OCI-LY7 (cell line): ENCODE data around the gene KCNH1. TPM values are rescaled to one million over a fixed set of nuclear protein-coding genes. Genes with fewer than 3 reads are reported as not detected.

Experiments used
- BruUV-seq: library from RNA; stranded (reverse); fragments of 400-500 nt; replicated peaks from 2 replicates; lab custom pipeline; 2021; lab: Mats Ljungman, UMichigan
- CTCF ChIA-PET: fragments of 300-600 bp; sonication (Branson Sonifier 250); formaldehyde crosslinking; loops from one replicate; lab custom pipeline; 2022; ENCODE audit warnings: antibody characterized with exemption; ENCODE audit not compliant: unreplicated experiment; lab: Charles Lee
- POLR2A ChIA-PET: fragments of 300-600 bp; sonication (Branson Sonifier 250); formaldehyde crosslinking; loops from one replicate; lab custom pipeline; 2022; ENCODE audit warnings: antibody characterized with exemption; lab: Charles Lee
- DNase-seq: peaks from one replicate; pipeline ENCODE4 v3.0.0-alpha.2; 2015; ENCODE audit warnings: low spot score
- H2AFZ ChIP-seq: fragments of 200-600 bp; sonication (generic), shearing (Covaris generic); 2 replicates; pipeline ENCODE4 v1.6.1; 2014; ENCODE audit warnings: mild to moderate bottlenecking, antibody characterized with exemption, low read length, moderate library complexity
- H3K27ac ChIP-seq: fragments of 200-600 bp; sonication (generic); 2 replicates; pipeline ENCODE4 v1.5.1; 2014; ENCODE audit warnings: mixed run types, low read depth, mild to moderate bottlenecking, moderate library complexity, low read length, inconsistent platforms; ENCODE audit not compliant: poor library complexity, severe bottlenecking
- H3K36me3 ChIP-seq: fragments of 200-600 bp; sonication (generic); 2 replicates; pipeline ENCODE4 v1.6.1; 2014; ENCODE audit warnings: mild to moderate bottlenecking, antibody characterized with exemption, low read length, moderate library complexity, mixed read lengths; ENCODE audit not compliant: insufficient read depth
- H3K4me1 ChIP-seq: fragments of 200-600 bp; sonication (generic); 2 replicates; pipeline ENCODE4 v1.5.1; 2014; ENCODE audit warnings: mild to moderate bottlenecking, low read length; ENCODE audit not compliant: insufficient read depth, poor library complexity, severe bottlenecking
- H3K4me2 ChIP-seq: fragments of 200-600 bp; sonication (generic); 2 replicates; pipeline ENCODE4 v1.6.1; 2014; ENCODE audit warnings: mild to moderate bottlenecking, low read length
- H3K4me3 ChIP-seq: fragments of 200-600 bp; sonication (generic); 2 replicates; pipeline ENCODE4 v1.5.1; 2014; ENCODE audit warnings: mild to moderate bottlenecking, low read depth, low read length; ENCODE audit not compliant: poor library complexity, severe bottlenecking
- H3K79me2 ChIP-seq: fragments of 200-600 bp; sonication (generic); 2 replicates; pipeline ENCODE4 v1.6.1; 2016; ENCODE audit warnings: low read depth, mild to moderate bottlenecking, low read length, moderate library complexity, mixed read lengths; ENCODE audit not compliant: insufficient read depth
- H3K9me2 ChIP-seq: fragments of 200-600 bp; sonication (generic); 2 replicates; pipeline ENCODE4 v1.6.1; 2016; ENCODE audit warnings: mild to moderate bottlenecking, low read length, mixed read lengths; ENCODE audit not compliant: insufficient read depth
- H3K9me3 ChIP-seq: fragments of 200-600 bp; sonication (generic); 2 replicates; pipeline ENCODE4 v1.6.1; 2014; ENCODE audit warnings: mild to moderate bottlenecking, mixed run types, low read length, mixed read lengths
- H4K20me1 ChIP-seq: fragments of 200-600 bp; sonication (generic); 2 replicates; pipeline ENCODE4 v1.6.1; 2014; ENCODE audit warnings: mild to moderate bottlenecking, antibody characterized with exemption, low read length, moderate library complexity, mixed read lengths; ENCODE audit not compliant: insufficient read depth
- EZH2phosphoT487 ChIP-seq: fragments of 200-600 bp; sonication (generic); IDR thresholded peaks from 2 replicates; pipeline ENCODE4 v1.6.1; 2018; ENCODE audit warnings: low read depth, borderline replicate concordance, mild to moderate bottlenecking, mixed run types, antibody characterized with exemption, low read length, moderate library complexity, mixed read lengths
- intact Hi-C: fragments of 100-400 bp; cut with micrococcal nuclease; formaldehyde crosslinking; loops from one replicate; pipeline ENCODE4 v1.10.0; 2022; ENCODE audit not compliant: unreplicated experiment
- total RNA-seq, 2 experiments: library from RNA; depleted of rRNA in 1 of 2; stranded (reverse); fragments of >200 nt in 1 of 2; shearing (Covaris generic) in 1 of 2; gene quantifications; 2 replicates each; pipeline ENCODE4 v1.2.3, GENCODE V29; 2014 to 2022
- TF ChIP-seq, protein P1 (sequence below): fragments of 200-600 bp; sonication (generic); conservative IDR thresholded peaks from 2 replicates; pipeline ENCODE4 v1.5.1; 2014; ENCODE audit warnings: mild to moderate bottlenecking, antibody characterized with exemption, low read length, moderate library complexity, mixed read lengths

KCNH1 gene
- total RNA-seq, 2 experiments from 2014 or later = not detected

DNA sequence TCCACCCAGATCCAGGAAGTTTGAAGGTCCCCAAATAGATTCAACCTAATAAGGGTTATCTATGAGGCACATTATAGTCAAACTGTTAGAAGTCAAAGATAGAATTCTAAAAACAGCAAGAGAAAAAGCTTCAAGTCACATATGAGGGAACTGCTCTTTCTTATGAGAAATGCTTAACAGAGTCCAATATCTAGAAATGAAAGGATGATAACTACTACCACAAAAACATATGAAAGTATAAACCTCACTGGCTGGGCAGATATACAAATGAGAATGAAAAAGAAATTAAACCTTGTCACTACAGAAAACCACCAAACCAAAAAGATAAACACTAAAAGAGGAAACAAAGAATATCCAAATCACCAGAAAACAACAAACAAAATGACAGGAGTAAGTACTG, 201.8 kb downstream of the KCNH1 start:
- DNase-seq = no peak
- no peaks in the 10 kb centered on the region for H3K9me3 ChIP-seq
- H3K36me3 ChIP-seq = no peaks in the 10 kb centered on the region
- POLR2A ChIA-PET = no interaction called here
- CTCF ChIA-PET = no interaction called here
- intact Hi-C loops = loop anchor here (10.0 kb wide), 1 partner anchor 527 kb away; no protein-coding TSS in a partner anchor
- BruUV-seq = no TSS peak
- H3K9me2 ChIP-seq = no peaks in the 10 kb centered on the region
- H4K20me1 ChIP-seq = no peaks in the 10 kb centered on the region
- H3K27ac ChIP-seq = no peak overlapping the region
- no peak overlapping the region for H3K4me2 ChIP-seq
- TF ChIP-seq, protein P1, sequence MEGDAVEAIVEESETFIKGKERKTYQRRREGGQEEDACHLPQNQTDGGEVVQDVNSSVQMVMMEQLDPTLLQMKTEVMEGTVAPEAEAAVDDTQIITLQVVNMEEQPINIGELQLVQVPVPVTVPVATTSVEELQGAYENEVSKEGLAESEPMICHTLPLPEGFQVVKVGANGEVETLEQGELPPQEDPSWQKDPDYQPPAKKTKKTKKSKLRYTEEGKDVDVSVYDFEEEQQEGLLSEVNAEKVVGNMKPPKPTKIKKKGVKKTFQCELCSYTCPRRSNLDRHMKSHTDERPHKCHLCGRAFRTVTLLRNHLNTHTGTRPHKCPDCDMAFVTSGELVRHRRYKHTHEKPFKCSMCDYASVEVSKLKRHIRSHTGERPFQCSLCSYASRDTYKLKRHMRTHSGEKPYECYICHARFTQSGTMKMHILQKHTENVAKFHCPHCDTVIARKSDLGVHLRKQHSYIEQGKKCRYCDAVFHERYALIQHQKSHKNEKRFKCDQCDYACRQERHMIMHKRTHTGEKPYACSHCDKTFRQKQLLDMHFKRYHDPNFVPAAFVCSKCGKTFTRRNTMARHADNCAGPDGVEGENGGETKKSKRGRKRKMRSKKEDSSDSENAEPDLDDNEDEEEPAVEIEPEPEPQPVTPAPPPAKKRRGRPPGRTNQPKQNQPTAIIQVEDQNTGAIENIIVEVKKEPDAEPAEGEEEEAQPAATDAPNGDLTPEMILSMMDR = no peak
- no peak for TF ChIP-seq EZH2phosphoT487
- no peak overlapping the region for H3K4me3 ChIP-seq
- no peak overlapping the region for H2AFZ ChIP-seq
- no peaks in the 10 kb centered on the region for H3K79me2 ChIP-seq
- no peaks in the 10 kb centered on the region for H3K4me1 ChIP-seq

DNA sequence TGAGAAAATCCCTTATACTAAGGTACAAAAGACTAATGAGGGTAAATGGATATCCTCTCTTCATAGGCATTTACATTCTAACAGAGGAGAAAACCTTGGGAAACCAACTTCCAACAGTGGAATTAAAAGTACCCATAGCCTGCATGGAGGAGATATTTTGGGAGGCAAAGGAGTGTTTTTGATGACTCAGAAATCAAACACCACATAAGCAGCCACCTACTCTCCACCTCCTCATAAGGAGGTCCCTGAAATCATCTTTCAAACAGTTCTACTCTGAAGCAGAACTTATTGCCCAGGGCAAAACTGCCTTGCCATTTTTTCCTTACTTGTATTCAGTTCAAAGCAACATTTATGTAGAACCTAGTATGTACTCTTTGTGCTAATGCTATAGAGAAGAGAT, 211.3 kb downstream of the KCNH1 start:
- Histone ChIP-seq H3K9me3 (no peaks in the 10 kb centered on the region), H3K79me2 (no peaks in the 10 kb centered on the region)

More for the DNA sequence above, 211.3 kb downstream of the KCNH1 start:
- no peak for TF ChIP-seq EZH2phosphoT487
- TF ChIP-seq, protein P1 = no peak
- intact Hi-C loops = no loop called here
- H3K4me2 ChIP-seq = no peak overlapping the region
- DNase-seq = no peak
- H3K27ac ChIP-seq = no peak overlapping the region
- ChIA-PET POLR2A (no interaction called here), CTCF (no interaction called here)
- H3K4me3 ChIP-seq = no peak overlapping the region
- no peaks in the 10 kb centered on the region for H4K20me1 ChIP-seq
- no TSS peak for BruUV-seq
- H2AFZ ChIP-seq = no peak overlapping the region
- H3K9me2 ChIP-seq = no peaks in the 10 kb centered on the region
- H3K4me1 ChIP-seq = no peaks in the 10 kb centered on the region
- H3K36me3 ChIP-seq = no peaks in the 10 kb centered on the region
